Measurements from ENCODE around the gene ADK. TPM values are rescaled to one million over a fixed set of nuclear protein-coding genes. Genes with fewer than 3 reads are reported as not detected.

Gene ADK
- total RNA-seq, 1 experiment from 2014 or later, result 26.8 TPM

DNA sequence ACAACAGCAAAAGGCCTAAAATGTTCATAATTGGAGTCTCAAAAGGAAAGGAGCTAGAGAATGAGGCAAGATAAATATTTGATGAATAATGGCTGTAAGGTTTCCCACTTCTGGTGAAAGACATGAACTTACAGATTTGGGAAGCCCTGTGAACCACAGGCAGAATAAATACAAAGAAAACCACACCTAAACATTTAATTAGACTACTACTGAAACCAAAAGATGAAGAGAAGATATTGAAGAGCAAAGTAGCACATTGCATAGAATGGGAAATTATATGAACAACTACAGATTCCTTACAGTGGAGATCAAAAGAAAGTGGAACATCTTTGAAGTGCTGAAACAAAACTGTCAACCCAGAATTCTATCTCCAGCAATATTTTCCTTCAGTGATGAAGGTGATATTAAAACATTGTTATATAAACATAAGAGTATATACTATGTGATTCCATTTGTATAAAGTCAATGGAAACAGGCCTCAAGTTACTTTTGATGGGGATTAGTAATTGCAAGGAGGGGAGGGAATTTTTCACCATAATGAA is 484.0 kb downstream of the ADK start:
- no peak overlapping the region for H3K18ac ChIP-seq (ENCODE audit: insufficient read length, low read depth, low read length)
- H3K9ac ChIP-seq (ENCODE audit: extremely low read depth, insufficient read length, low read length), result no peak overlapping the region
- Mint-ChIP-seq H3K36me3 (ENCODE audit: insufficient read depth in 1 of 3, low read depth in 3 of 3) (peaks cover 11 to 22% (median 15%) of the 10 kb centered on the region in 3 experiments; a peak in 6 of 7 replicates), H3K4me1 (peaks cover 6 to 8% of the 10 kb centered on the region in 2 experiments), H3K4me3 (no peak overlapping the region), H3K9me3 (peaks cover 7 to 17% of the 10 kb centered on the region in 2 experiments), H3K27ac (no peak overlapping the region), H3K27me3 (ENCODE audit: low read depth) (no peaks in the 10 kb centered on the region)
- no peaks in the 10 kb centered on the region for H4K20me1 ChIP-seq (ENCODE audit: control insufficient read depth, insufficient read depth, insufficient read length)
- H3K23ac ChIP-seq (ENCODE audit: insufficient read length, low read depth, low read length), result no peak overlapping the region
- H3K4me1 ChIP-seq (ENCODE audit: insufficient read depth, low read length), result no peaks in the 10 kb centered on the region
- no peaks in the 10 kb centered on the region for H3K27me3 ChIP-seq (ENCODE audit: insufficient read depth, low read length)
- H4K5ac ChIP-seq (ENCODE audit: insufficient read length, low read depth, low read length), result no peak overlapping the region
- H3K23me2 ChIP-seq (ENCODE audit: insufficient read length, low read depth, low read length, poor library complexity, severe bottlenecking), result no peaks in the 10 kb centered on the region
- H2AFZ ChIP-seq (ENCODE audit: low read length), result no peak overlapping the region
- H3K79me1 ChIP-seq (ENCODE audit: insufficient read depth, low read depth, low read length, poor library complexity, severe bottlenecking), result no peaks in the 10 kb centered on the region
- no peak overlapping the region for H3K14ac ChIP-seq (ENCODE audit: insufficient read depth, low read length)
- no peak for DNase-seq
- H3K4ac ChIP-seq (ENCODE audit: low read depth, low read length), result no peak overlapping the region
- no peak overlapping the region for H2BK120ac ChIP-seq (ENCODE audit: low read depth, low read length, poor library complexity, severe bottlenecking)
- H2BK20ac ChIP-seq (ENCODE audit: low read depth, low read length, poor library complexity, severe bottlenecking), result no peak overlapping the region
- no peaks in the 10 kb centered on the region for H3K9me3 ChIP-seq (ENCODE audit: control insufficient read depth, low read depth, low read length)
- H3K56ac ChIP-seq (ENCODE audit: insufficient read length, low read depth, low read length), result no peak overlapping the region
- no peak overlapping the region for H4K91ac ChIP-seq (ENCODE audit: insufficient read length, low read depth, low read length)
- H3K79me2 ChIP-seq (ENCODE audit: insufficient read depth, low read length), result no peaks in the 10 kb centered on the region
- H3T11ph ChIP-seq (ENCODE audit: low read length), result no peak overlapping the region
- TF ChIP-seq, protein P1, sequence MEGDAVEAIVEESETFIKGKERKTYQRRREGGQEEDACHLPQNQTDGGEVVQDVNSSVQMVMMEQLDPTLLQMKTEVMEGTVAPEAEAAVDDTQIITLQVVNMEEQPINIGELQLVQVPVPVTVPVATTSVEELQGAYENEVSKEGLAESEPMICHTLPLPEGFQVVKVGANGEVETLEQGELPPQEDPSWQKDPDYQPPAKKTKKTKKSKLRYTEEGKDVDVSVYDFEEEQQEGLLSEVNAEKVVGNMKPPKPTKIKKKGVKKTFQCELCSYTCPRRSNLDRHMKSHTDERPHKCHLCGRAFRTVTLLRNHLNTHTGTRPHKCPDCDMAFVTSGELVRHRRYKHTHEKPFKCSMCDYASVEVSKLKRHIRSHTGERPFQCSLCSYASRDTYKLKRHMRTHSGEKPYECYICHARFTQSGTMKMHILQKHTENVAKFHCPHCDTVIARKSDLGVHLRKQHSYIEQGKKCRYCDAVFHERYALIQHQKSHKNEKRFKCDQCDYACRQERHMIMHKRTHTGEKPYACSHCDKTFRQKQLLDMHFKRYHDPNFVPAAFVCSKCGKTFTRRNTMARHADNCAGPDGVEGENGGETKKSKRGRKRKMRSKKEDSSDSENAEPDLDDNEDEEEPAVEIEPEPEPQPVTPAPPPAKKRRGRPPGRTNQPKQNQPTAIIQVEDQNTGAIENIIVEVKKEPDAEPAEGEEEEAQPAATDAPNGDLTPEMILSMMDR (conservative IDR thresholded peaks at IDR 0.05), result no peak
- H3K27ac ChIP-seq (ENCODE audit: insufficient read length, low read depth, low read length), result no peak overlapping the region
- no peak overlapping the region for H2AK5ac ChIP-seq (ENCODE audit: insufficient read length, low read length)
- H2BK15ac ChIP-seq (ENCODE audit: low read depth, low read length), result no peak overlapping the region
- H3K4me2 ChIP-seq (ENCODE audit: insufficient read depth, insufficient read length, low read length), result no peak overlapping the region
- no peak overlapping the region for H4K8ac ChIP-seq (replicated peaks; ENCODE audit: insufficient read length, low read depth, low read length)
- H2BK5ac ChIP-seq (ENCODE audit: insufficient read length, low read length), result no peak overlapping the region
- H2BK12ac ChIP-seq (ENCODE audit: insufficient read length, low read depth, low read length), result no peak overlapping the region
